Skeletal muscle satellite cell (primary cell): ENCODE measurements around the gene VCAM1.

ENCODE experiments used
- H3K27me3 ChIP-seq: 2 replicates; pipeline ENCODE4 v1.7.0; 2013; ENCODE audit warnings: low read length; ENCODE audit not compliant: control insufficient read depth, insufficient read depth
- H3K36me3 ChIP-seq: 2 replicates; pipeline ENCODE4 v1.7.0; 2013; ENCODE audit warnings: mild to moderate bottlenecking, control low read depth, low read length; ENCODE audit not compliant: insufficient read depth
- H3K4me1 ChIP-seq: 2 replicates; pipeline ENCODE4 v1.7.0; 2013; ENCODE audit warnings: low read length; ENCODE audit not compliant: control insufficient read depth, insufficient read depth
- H3K4me2 ChIP-seq: 2 replicates; pipeline ENCODE4 v1.7.0; 2013; ENCODE audit warnings: mild to moderate bottlenecking, low read length
- H3K4me3 ChIP-seq: 2 replicates; pipeline ENCODE4 v1.7.0; 2013; ENCODE audit warnings: low read length
- H3K9ac ChIP-seq: 2 replicates; pipeline ENCODE4 v1.7.0; 2013; ENCODE audit warnings: mild to moderate bottlenecking, low read depth, low read length, moderate library complexity
- H3K9me3 ChIP-seq: replicated peaks from 2 replicates; pipeline ENCODE4 v1.7.0; 2013; ENCODE audit warnings: mild to moderate bottlenecking, control low read depth, low read length

The VCAM1 gene

GRCh38 chr1:100724281-100724680, 4.7 kb downstream of the VCAM1 start:
- Histone ChIP-seq H3K27me3 (no peaks in the 10 kb centered on the region), H3K4me3 (no peak overlapping the region), H3K4me2 (no peak overlapping the region), H3K9me3 (no peaks in the 10 kb centered on the region), H3K36me3 (no peaks in the 10 kb centered on the region), H3K9ac (no peak overlapping the region), H3K4me1 (peaks cover 19% of the 10 kb centered on the region)

- H3K4me2 ChIP-seq, result no peak overlapping the region
- no peak overlapping the region for H3K9ac ChIP-seq
- peaks cover 23% of the 10 kb centered on the region for H3K4me1 ChIP-seq
- H3K27me3 ChIP-seq, result no peaks in the 10 kb centered on the region
- no peaks in the 10 kb centered on the region for H3K9me3 ChIP-seq
- no peaks in the 10 kb centered on the region for H3K36me3 ChIP-seq
- H3K4me3 ChIP-seq, result no peak overlapping the region
Observed at GRCh38 chr1:100730130-100730529, 10.6 kb downstream of the VCAM1 start.

- Histone ChIP-seq H3K4me3 (no peak overlapping the region), H3K27me3 (no peaks in the 10 kb centered on the region), H3K9me3 (no peaks in the 10 kb centered on the region), H3K4me1 (peaks cover 34% of the 10 kb centered on the region), H3K4me2 (no peak overlapping the region), H3K9ac (no peak overlapping the region), H3K36me3 (no peaks in the 10 kb centered on the region)
Observed at GRCh38 chr1:100731309-100731708, 11.8 kb downstream of the VCAM1 start.

- no peak overlapping the region for H3K4me3 ChIP-seq
- H3K27me3 ChIP-seq, result no peaks in the 10 kb centered on the region
- H3K9me3 ChIP-seq, result no peaks in the 10 kb centered on the region
- no peak overlapping the region for H3K9ac ChIP-seq
- no peaks in the 10 kb centered on the region for H3K36me3 ChIP-seq
- H3K4me2 ChIP-seq, result no peak overlapping the region
- H3K4me1 ChIP-seq, result peaks cover 39% of the 10 kb centered on the region
Observed at GRCh38 chr1:100731758-100732157, 12.2 kb downstream of the VCAM1 start.

GRCh38 chr1:100734676-100735075, 15.1 kb downstream of the VCAM1 start:
- Histone ChIP-seq H3K36me3 (no peaks in the 10 kb centered on the region), H3K4me3 (no peak overlapping the region), H3K27me3 (no peaks in the 10 kb centered on the region), H3K4me2 (no peak overlapping the region), H3K9me3 (no peaks in the 10 kb centered on the region), H3K4me1 (peaks cover 46% of the 10 kb centered on the region), H3K9ac (peak overlapping the region; percentile 63)

DNA sequence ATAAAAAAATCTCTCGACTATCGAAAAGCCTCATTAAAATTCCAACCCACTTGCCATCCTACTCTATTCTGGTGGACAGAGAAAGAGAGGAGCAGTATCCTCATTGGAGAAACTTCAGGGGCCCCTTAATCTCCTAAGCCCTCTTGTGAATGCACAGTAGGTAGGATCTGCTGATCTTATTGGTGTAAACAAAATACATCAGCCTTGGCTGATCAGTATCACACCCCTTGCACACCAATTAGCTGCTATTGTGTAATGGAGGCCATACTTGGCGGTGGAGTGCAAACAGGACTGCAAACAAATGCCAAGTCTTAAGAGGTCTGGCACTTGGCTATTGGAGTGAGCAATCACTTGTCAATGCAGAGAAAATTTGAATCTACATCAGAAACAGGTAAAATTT, 15.7 kb downstream of the VCAM1 start:
- H3K9me3 ChIP-seq, result no peaks in the 10 kb centered on the region
- no peaks in the 10 kb centered on the region for H3K36me3 ChIP-seq
- peak overlapping the region; percentile 15 for H3K4me2 ChIP-seq
- H3K4me1 ChIP-seq, result peaks cover 41% of the 10 kb centered on the region
- no peak overlapping the region for H3K4me3 ChIP-seq
- no peaks in the 10 kb centered on the region for H3K27me3 ChIP-seq
- H3K9ac ChIP-seq, result peak overlapping the region; percentile 63

DNA sequence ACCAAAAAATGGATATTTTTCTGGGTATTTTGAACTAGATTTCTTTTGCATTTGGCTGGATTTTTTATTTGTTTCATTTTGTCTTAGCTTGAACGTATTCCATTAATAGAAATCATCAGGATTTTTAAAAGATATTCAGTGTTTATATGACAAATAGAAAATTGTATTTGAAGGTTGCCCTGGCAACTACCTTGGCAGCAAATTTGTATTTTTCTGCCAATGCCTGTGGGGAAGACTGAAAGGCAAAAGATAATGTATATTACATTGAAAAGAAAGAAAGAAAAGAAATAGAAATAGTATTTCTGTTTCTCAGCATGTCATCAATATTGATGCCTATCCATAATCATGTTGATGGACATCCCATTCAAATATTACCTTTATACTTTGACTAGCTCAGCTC, 16.8 kb downstream of the VCAM1 start:
- Histone ChIP-seq H3K4me3 (no peak overlapping the region), H3K27me3 (no peaks in the 10 kb centered on the region), H3K36me3 (no peaks in the 10 kb centered on the region)

DNA sequence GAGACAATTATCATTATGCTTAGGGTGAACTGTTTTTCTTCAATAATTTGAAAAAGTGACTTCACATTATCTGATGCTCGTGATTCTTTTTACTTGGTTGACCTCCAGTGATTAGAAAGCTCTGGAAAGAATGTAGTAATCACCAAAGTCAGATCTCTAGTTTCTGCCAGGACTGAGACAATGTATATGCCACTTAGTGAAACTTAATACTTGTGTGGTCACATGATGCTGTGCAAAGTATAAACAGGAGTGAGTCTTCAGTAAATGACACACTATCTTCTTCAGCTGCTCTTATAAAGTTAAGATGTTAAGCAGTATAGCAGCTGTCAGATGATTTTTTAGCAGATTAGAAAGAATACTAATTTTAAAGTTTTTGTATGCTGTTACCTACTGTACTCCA, 17.2 kb downstream of the VCAM1 start:
- no peaks in the 10 kb centered on the region for H3K36me3 ChIP-seq
- no peaks in the 10 kb centered on the region for H3K9me3 ChIP-seq

More for the DNA sequence above, 16.8 kb downstream of the VCAM1 start:
- H3K9ac ChIP-seq, result peak overlapping the region; percentile 24
- peak overlapping the region; percentile 12 for H3K4me2 ChIP-seq
- H3K9me3 ChIP-seq, result no peaks in the 10 kb centered on the region
- H3K4me1 ChIP-seq, result peaks cover 34% of the 10 kb centered on the region

GRCh38 chr1:100746542-100746932, 27.0 kb downstream of the VCAM1 start:
- Histone ChIP-seq H3K4me2 (no peak overlapping the region), H3K27me3 (no peaks in the 10 kb centered on the region), H3K9me3 (no peaks in the 10 kb centered on the region), H3K9ac (no peak overlapping the region), H3K4me1 (no peaks in the 10 kb centered on the region), H3K4me3 (no peak overlapping the region), H3K36me3 (no peaks in the 10 kb centered on the region)

More for the DNA sequence above, 17.2 kb downstream of the VCAM1 start:
- H3K27me3 ChIP-seq, result no peaks in the 10 kb centered on the region
- peak overlapping the region; percentile 24 for H3K9ac ChIP-seq
- H3K4me3 ChIP-seq, result no peak overlapping the region
- peak overlapping the region; percentile 12 for H3K4me2 ChIP-seq
- peaks cover 34% of the 10 kb centered on the region for H3K4me1 ChIP-seq

DNA sequence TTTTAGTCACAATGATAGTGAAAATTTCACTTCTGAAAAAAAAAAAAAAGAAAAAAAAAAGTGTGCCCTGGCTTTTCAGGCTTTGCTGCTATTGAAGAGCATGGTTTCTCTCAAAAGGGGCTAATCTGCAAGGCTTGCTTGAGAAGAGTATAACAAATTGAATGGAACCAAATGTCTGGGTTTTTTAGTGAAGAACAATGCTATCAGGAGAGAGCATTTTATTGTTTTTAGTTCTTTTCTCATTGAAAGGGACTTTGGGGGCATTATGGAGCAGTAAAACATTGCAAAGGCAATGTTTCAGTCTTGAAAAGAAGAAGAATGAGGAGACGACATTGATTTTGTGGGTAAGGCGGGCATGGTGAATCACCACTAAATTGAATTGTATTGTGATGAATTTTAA, 28.2 kb downstream of the VCAM1 start:
- Histone ChIP-seq H3K4me1 (no peaks in the 10 kb centered on the region), H3K9ac (no peak overlapping the region)

DNA sequence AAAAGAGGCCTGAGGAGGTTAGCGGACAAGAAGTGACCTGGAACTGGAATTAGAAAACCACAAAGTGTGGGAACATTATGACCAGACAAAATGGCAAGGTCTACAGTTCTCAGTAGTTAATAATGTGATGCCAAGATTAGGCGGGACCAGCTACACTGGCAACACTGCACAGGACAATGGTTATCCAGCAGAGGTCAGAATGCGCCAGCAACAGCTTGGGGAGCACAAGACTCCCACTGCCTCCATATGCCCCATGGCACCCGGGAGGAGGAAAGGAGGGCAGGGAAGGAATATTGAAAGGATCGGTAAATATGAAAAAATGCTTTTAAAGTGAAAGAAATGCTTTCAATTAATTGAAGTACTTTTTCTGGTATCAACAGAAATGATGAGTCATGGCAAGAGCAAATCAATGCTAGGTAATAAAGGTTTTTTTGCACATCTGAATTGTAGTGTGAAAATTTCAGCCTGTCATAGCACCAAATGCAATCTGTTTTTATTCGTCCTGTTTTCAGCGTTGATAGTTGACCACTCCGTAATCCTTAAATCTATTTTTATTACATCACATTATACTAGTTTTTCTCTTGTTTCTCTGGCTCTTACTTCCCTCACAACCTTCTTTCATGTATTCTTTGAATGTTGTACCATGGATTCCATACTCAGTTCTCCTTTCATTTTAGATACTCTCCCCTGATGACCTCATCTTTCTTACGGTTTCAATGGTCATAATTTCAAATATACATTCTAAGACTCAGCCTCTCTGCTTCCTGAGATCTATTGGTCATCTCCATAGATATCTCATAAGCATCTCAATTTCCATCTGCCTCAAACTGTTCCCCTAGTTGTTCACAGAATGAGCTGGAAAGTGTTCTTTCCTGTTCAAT, 30.7 kb downstream of the VCAM1 start:
- Histone ChIP-seq H3K36me3 (no peaks in the 10 kb centered on the region), H3K4me1 (no peaks in the 10 kb centered on the region), H3K9me3 (no peaks in the 10 kb centered on the region), H3K9ac (no peak overlapping the region), H3K27me3 (no peaks in the 10 kb centered on the region), H3K4me2 (no peak overlapping the region), H3K4me3 (no peak overlapping the region)

More for the DNA sequence above, 28.2 kb downstream of the VCAM1 start:
- Histone ChIP-seq H3K36me3 (no peaks in the 10 kb centered on the region), H3K9me3 (no peaks in the 10 kb centered on the region), H3K4me3 (no peak overlapping the region), H3K4me2 (no peak overlapping the region), H3K27me3 (no peaks in the 10 kb centered on the region)

DNA sequence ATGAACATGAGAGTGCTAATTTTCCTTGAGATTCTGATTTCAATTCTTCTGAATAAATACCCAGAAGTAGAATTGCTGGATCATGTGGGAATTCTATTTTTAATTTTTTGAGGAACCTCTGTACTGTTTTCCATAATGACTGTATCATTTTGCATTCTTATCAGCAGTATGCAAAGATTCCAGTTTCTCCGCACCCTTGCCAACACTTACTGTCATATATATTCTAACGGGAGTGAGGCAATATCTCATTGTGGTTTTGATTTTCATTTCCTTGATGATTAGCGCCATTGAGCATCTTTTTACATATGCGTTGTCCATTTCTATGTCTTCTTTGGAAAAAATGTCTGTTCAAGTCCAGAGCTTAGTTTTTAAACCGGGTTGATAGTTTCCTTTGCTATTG, 33.2 kb downstream of the VCAM1 start:
- H3K9ac ChIP-seq, result no peak overlapping the region
- no peak overlapping the region for H3K4me3 ChIP-seq
- no peaks in the 10 kb centered on the region for H3K9me3 ChIP-seq
- no peak overlapping the region for H3K4me2 ChIP-seq
- H3K4me1 ChIP-seq, result no peaks in the 10 kb centered on the region
- no peaks in the 10 kb centered on the region for H3K36me3 ChIP-seq
- H3K27me3 ChIP-seq, result no peaks in the 10 kb centered on the region
